GM15510 (cell line): Measurements from ENCODE around the gene PLCB1.

Experiments
- POLR2A ChIP-seq: IDR thresholded peaks from 3 replicates; pipeline ENCODE4 v1.6.1; 2011; ENCODE audit warnings: borderline replicate concordance; ENCODE audit not compliant: insufficient read length; ENCODE audit errors: extremely low read depth

PLCB1 gene

GRCh38 chr20:8547968-8548588, 416.0 kb downstream of the PLCB1 start:
- TF ChIP-seq POLR2A, result no peak

- no peak for TF ChIP-seq POLR2A
Measured at GRCh38 chr20:8549192-8549591, 417.1 kb downstream of the PLCB1 start.

GRCh38 chr20:8557711-8558110, 425.6 kb downstream of the PLCB1 start:
- no peak for TF ChIP-seq POLR2A

GRCh38 chr20:8562356-8562755, 430.3 kb downstream of the PLCB1 start:
- TF ChIP-seq POLR2A, result no peak

GRCh38 chr20:8568075-8568474, 436.0 kb downstream of the PLCB1 start:
- TF ChIP-seq POLR2A, result no peak

- TF ChIP-seq POLR2A, result no peak
Measured at GRCh38 chr20:8569766-8570165, 437.7 kb downstream of the PLCB1 start.

GRCh38 chr20:8571611-8572010, 439.5 kb downstream of the PLCB1 start:
- no peak for TF ChIP-seq POLR2A

GRCh38 chr20:8573686-8574085, 441.6 kb downstream of the PLCB1 start:
- TF ChIP-seq POLR2A, result no peak

- TF ChIP-seq POLR2A, result no peak
Measured at GRCh38 chr20:8575114-8575513, 443.0 kb downstream of the PLCB1 start.

- TF ChIP-seq POLR2A, result no peak
Measured at GRCh38 chr20:8578161-8578865, 446.2 kb downstream of the PLCB1 start.

GRCh38 chr20:8579035-8579434, 447.0 kb downstream of the PLCB1 start:
- TF ChIP-seq POLR2A, result no peak

GRCh38 chr20:8581446-8582183, 449.5 kb downstream of the PLCB1 start:
- TF ChIP-seq POLR2A, result no peak

GRCh38 chr20:8583012-8583565, 451.0 kb downstream of the PLCB1 start:
- TF ChIP-seq POLR2A, result no peak

- TF ChIP-seq POLR2A, result no peak
Measured at GRCh38 chr20:8583566-8584043, 451.5 kb downstream of the PLCB1 start.

- TF ChIP-seq POLR2A, result no peak
Measured at GRCh38 chr20:8587251-8587650, 455.2 kb downstream of the PLCB1 start.

GRCh38 chr20:8587810-8588209, 455.7 kb downstream of the PLCB1 start:
- TF ChIP-seq POLR2A, result no peak

- TF ChIP-seq POLR2A, result no peak
Measured at GRCh38 chr20:8589956-8590355, 457.9 kb downstream of the PLCB1 start.
